Astrocyte (in vitro differentiated cells and primary cell): ENCODE measurements around the gene ADIPOR2. TPM values are rescaled to one million over a fixed set of nuclear protein-coding genes. Genes with fewer than 3 reads are reported as not detected.
"Not testable (repeated sequence)": the region's sequence is repeated elsewhere in the genome, so short reads cannot be mapped to it uniquely, and the experiment has no call there.

Experiments used
- DNase-seq: peaks from one replicate; pipeline ENCODE4 v3.0.0-alpha.2; 2010; ENCODE audit warnings: low read depth
- FAIRE-seq: peaks from 2 replicates; lab custom pipeline; 2011; peaks lifted over from hg19 to GRCh38; lab: Jason Lieb, UNC
- H2AFZ ChIP-seq: 2 replicates; pipeline ENCODE4 v1.6.0; 2012; ENCODE audit warnings: low read depth, low read length, inconsistent platforms
- H3K27ac ChIP-seq: 2 replicates; pipeline ENCODE4 v1.5.1; 2011; ENCODE audit warnings: low read depth, low read length, inconsistent platforms
- H3K27me3 ChIP-seq: 2 replicates; pipeline ENCODE4 v1.6.0; 2011; ENCODE audit warnings: low read length, inconsistent platforms; ENCODE audit not compliant: insufficient read depth
- H3K36me3 ChIP-seq: 2 replicates; pipeline ENCODE4 v1.5.1; 2011; ENCODE audit warnings: low read length, inconsistent platforms; ENCODE audit not compliant: insufficient read depth
- H3K4me1 ChIP-seq: 2 replicates; pipeline ENCODE4 v1.5.1; 2011; ENCODE audit warnings: low read length, inconsistent platforms; ENCODE audit not compliant: insufficient read depth
- H3K4me2 ChIP-seq: 2 replicates; pipeline ENCODE4 v1.6.0; 2012; ENCODE audit warnings: low read length, inconsistent platforms
- H3K4me3 ChIP-seq: 2 replicates; pipeline ENCODE4 v1.5.1; 2011; ENCODE audit warnings: low read depth, mild to moderate bottlenecking, low read length, inconsistent platforms; ENCODE audit not compliant: insufficient read depth
- H3K79me2 ChIP-seq: 2 replicates; pipeline ENCODE4 v1.6.0; 2012; ENCODE audit warnings: mild to moderate bottlenecking, low read length, inconsistent platforms; ENCODE audit not compliant: insufficient read depth
- H3K9ac ChIP-seq: 2 replicates; pipeline ENCODE4 v1.6.0; 2012; ENCODE audit warnings: mild to moderate bottlenecking, low read length, inconsistent platforms
- H3K9me3 ChIP-seq: 2 replicates; pipeline ENCODE4 v1.5.1; 2012; ENCODE audit warnings: low read depth, mild to moderate bottlenecking, low read length, inconsistent platforms; ENCODE audit not compliant: insufficient read depth
- H4K20me1 ChIP-seq: 2 replicates; pipeline ENCODE4 v1.6.0; 2012; ENCODE audit warnings: low read length, inconsistent platforms; ENCODE audit not compliant: insufficient read depth
- H3K27ac Mint-ChIP-seq: one replicate; pipeline ENCODE4 v1.8.0; 2021; ENCODE audit warnings: mild to moderate bottlenecking, mixed read lengths; ENCODE audit not compliant: unreplicated experiment
- H3K27me3 Mint-ChIP-seq: one replicate; pipeline ENCODE4 v1.8.0; 2021; ENCODE audit warnings: low read depth, mixed read lengths; ENCODE audit not compliant: unreplicated experiment
- H3K36me3 Mint-ChIP-seq: one replicate; pipeline ENCODE4 v1.8.0; 2021; ENCODE audit warnings: low read depth, mixed read lengths; ENCODE audit not compliant: unreplicated experiment
- H3K4me1 Mint-ChIP-seq: one replicate; pipeline ENCODE4 v1.8.0; 2021; ENCODE audit warnings: low read depth, mixed read lengths; ENCODE audit not compliant: unreplicated experiment
- H3K4me3 Mint-ChIP-seq: one replicate; pipeline ENCODE4 v1.8.0; 2021; ENCODE audit warnings: mild to moderate bottlenecking, moderate library complexity, mixed read lengths; ENCODE audit not compliant: unreplicated experiment
- H3K9me3 Mint-ChIP-seq: one replicate; pipeline ENCODE4 v1.8.0; 2021; ENCODE audit warnings: mild to moderate bottlenecking, mixed read lengths; ENCODE audit not compliant: unreplicated experiment
- total RNA-seq: library from RNA; stranded (reverse); gene quantifications from 2 replicates; pipeline ENCODE4 v1.2.1, GENCODE V29; 2021

The ADIPOR2 gene
- total RNA-seq, 1 donor from 2014 or later, result 56.6 TPM

DNA sequence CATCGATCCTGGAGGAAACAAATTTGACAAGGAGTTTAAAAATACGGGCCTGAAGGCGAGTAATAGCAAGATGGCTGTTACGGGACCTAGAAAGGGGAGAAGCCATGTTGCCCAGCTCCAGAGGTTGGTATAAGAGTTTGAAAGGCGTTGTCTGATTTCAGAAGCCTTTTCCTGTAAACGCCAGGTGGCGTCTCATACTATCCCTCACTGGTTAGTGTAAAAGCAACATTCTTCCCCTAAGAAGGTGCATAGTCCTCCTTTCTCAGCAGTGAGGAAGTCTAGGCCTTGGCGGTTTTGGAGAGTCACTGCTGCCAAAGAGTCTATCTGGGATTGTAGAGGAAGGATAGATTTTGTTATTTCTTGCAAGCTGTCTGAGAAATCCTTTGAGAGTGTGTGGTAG, 20.0 kb downstream of the ADIPOR2 start:
- H3K4me3 ChIP-seq, H3K4me3 Mint-ChIP-seq, H3K27ac Mint-ChIP-seq, H3K9me3 ChIP-seq, H3K36me3 ChIP-seq, H3K27ac ChIP-seq, H3K4me1 ChIP-seq, DNase-seq, H2AFZ ChIP-seq, H3K27me3 Mint-ChIP-seq, H3K4me2 ChIP-seq, H3K4me1 Mint-ChIP-seq, H3K27me3 ChIP-seq, H3K9ac ChIP-seq, FAIRE-seq, H3K9me3 Mint-ChIP-seq: not testable (repeated sequence)
- H3K79me2 ChIP-seq, result peaks cover 91% of the 10 kb centered on the region
- H3K36me3 Mint-ChIP-seq, result peaks cover 21% of the 10 kb centered on the region
- peaks cover 84% of the 10 kb centered on the region for H4K20me1 ChIP-seq

DNA sequence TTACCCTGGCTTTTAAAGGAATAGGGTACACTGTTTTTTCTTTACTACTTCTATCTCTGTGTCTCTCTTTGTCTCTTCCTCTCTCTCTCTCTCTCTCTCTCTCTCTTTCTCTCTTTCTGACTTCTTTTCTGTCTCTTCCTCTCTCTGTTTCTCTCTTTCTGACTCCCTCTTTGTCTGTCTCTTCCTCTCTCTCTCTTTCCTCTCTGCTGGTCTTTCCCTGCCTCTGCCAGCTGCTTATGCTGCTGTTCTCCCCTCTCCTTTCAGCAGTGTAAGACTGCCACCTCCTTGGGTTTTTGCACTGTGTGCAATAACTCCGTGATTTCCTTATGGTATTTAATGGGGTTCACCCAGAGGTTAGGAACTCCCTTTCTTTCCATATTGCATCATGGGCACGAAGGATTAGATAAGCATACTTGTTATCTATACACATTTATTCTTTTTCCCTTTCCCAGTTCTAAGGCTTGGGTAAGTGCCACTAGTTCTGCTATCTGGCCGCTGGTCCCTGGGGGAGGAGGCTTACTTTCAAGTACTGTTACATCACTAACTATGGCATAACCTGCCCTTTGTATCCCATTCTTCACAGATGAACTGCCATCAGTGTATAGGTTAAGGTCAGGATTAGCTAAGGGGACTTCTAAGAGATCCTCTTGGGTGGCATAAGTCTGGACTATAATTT, 20.8 kb downstream of the ADIPOR2 start:
- H3K9me3 Mint-ChIP-seq, H3K27ac ChIP-seq, H3K4me3 ChIP-seq, H3K4me1 Mint-ChIP-seq, H3K27me3 Mint-ChIP-seq, FAIRE-seq, H3K4me3 Mint-ChIP-seq, H2AFZ ChIP-seq, H3K27me3 ChIP-seq, H3K4me1 ChIP-seq, H3K9ac ChIP-seq, H3K9me3 ChIP-seq, H3K4me2 ChIP-seq, H3K36me3 ChIP-seq: not testable (repeated sequence)
- Mint-ChIP-seq H3K27ac (peak overlapping the region; percentile 11), H3K36me3 (peaks cover 23% of the 10 kb centered on the region)
- Histone ChIP-seq H4K20me1 (peaks cover 87% of the 10 kb centered on the region), H3K79me2 (peaks cover 91% of the 10 kb centered on the region)
- DNase-seq, result peak; percentile 60

DNA sequence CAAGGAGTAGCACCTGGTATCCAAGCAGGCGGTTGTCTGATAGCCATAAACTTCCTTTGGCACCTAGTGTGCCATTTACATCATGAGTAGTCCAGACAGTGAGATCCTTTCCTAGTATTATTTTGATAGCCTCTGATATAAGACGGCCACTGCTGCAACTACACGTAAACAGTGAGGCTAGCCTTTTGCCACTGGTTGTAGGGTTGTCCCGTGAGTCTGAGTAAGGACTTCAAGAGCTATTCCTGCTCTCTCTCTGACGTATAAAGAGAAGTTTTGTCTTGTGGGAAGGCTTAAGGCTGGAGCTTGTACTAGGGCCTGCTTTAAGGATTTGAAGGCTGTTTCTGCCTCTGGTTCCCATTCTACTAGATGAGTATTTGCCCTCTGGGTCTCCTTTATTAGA, 21.4 kb downstream of the ADIPOR2 start:
- H2AFZ ChIP-seq, H3K4me1 Mint-ChIP-seq, H3K4me2 ChIP-seq, H3K9ac ChIP-seq, H3K4me3 Mint-ChIP-seq, FAIRE-seq, H3K36me3 ChIP-seq, H3K4me1 ChIP-seq, H3K4me3 ChIP-seq, H3K9me3 Mint-ChIP-seq, H3K27me3 ChIP-seq, DNase-seq, H3K27ac ChIP-seq, H3K27me3 Mint-ChIP-seq, H3K27ac Mint-ChIP-seq, H3K9me3 ChIP-seq: not testable (repeated sequence)
- H4K20me1 ChIP-seq, result peaks cover 89% of the 10 kb centered on the region
- H3K36me3 Mint-ChIP-seq, result peaks cover 19% of the 10 kb centered on the region
- H3K79me2 ChIP-seq, result peaks cover 90% of the 10 kb centered on the region

- not testable (repeated sequence) for H3K36me3 ChIP-seq, H3K27me3 ChIP-seq, H3K4me2 ChIP-seq, H3K27ac ChIP-seq, H3K9ac ChIP-seq, H3K9me3 ChIP-seq, H3K9me3 Mint-ChIP-seq, H3K27ac Mint-ChIP-seq, H3K4me3 ChIP-seq, H3K4me1 ChIP-seq, FAIRE-seq, H3K4me1 Mint-ChIP-seq, H3K4me3 Mint-ChIP-seq, DNase-seq, H3K27me3 Mint-ChIP-seq, H2AFZ ChIP-seq
- Histone ChIP-seq H4K20me1 (peaks cover 94% of the 10 kb centered on the region), H3K79me2 (peaks cover 90% of the 10 kb centered on the region)
- peaks cover 19% of the 10 kb centered on the region for H3K36me3 Mint-ChIP-seq
Observed at GRCh38 chr12:1712852-1713251, 22.0 kb downstream of the ADIPOR2 start.

DNA sequence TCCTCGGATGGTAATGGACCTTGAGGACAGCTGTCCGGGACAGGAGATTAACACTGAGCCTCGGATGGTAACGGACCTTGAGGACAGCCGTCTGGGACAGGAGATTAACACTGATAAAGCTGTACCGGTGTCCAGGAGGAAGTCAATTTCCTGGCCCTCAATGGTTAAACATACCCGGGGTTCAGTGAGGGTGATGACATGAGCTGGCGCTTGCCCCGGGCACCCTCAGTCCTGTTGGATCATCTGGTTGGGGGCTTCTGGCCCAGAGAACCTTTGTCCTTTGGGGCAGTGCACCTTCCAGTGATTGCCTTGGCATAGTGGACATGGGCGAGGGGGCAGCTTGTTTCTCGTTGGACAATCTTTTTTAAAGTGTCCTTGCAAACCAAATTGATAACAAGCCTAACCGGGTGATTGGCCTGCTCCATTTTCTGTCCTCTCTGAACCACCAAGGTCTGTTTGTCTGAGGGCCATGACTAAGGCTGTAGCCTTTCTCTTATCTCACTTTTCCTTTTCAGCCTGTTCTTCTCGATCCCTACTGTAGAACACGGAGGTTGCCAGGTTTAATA, 23.0 kb downstream of the ADIPOR2 start:
- not testable (repeated sequence) for FAIRE-seq, H3K4me1 ChIP-seq, H3K4me3 Mint-ChIP-seq, H3K36me3 ChIP-seq, H3K9me3 ChIP-seq, H3K4me3 ChIP-seq, H3K27me3 Mint-ChIP-seq, H3K27ac Mint-ChIP-seq, H3K27me3 ChIP-seq, H3K4me1 Mint-ChIP-seq, H3K9ac ChIP-seq, H3K4me2 ChIP-seq, H3K27ac ChIP-seq, DNase-seq, H2AFZ ChIP-seq, H3K9me3 Mint-ChIP-seq
- H4K20me1 ChIP-seq, result peaks cover 96% of the 10 kb centered on the region
- H3K36me3 Mint-ChIP-seq, result peaks cover 19% of the 10 kb centered on the region
- H3K79me2 ChIP-seq, result peaks cover 90% of the 10 kb centered on the region

DNA sequence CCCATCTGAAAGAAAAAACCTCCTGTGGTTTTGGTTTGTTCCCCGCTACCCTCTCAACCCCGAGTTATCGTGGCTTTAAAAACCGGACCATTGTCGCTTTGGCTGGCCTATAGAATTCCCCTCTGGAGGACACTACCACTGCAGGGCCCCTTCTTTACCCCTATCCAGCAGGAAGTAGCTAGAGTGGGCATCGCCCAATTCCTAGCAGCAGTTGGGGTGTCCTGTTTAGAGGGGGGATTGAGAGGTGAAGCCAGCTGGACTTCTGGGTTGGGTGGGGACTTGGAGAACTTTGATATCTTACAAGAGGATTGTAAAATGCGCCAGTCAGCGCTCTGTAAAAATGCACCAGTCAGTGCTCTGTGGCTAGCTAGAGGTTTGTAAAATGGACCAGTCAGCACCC, 24.6 kb downstream of the ADIPOR2 start:
- H3K9me3 ChIP-seq, H3K36me3 ChIP-seq, H2AFZ ChIP-seq, H3K4me3 Mint-ChIP-seq, H3K4me1 ChIP-seq, H3K9ac ChIP-seq, H3K4me1 Mint-ChIP-seq, H3K4me3 ChIP-seq, H3K9me3 Mint-ChIP-seq, H3K27me3 Mint-ChIP-seq, H3K27ac ChIP-seq, H3K4me2 ChIP-seq, DNase-seq, FAIRE-seq, H3K27me3 ChIP-seq, H3K27ac Mint-ChIP-seq: not testable (repeated sequence)
- Histone ChIP-seq H4K20me1 (peaks cover 97% of the 10 kb centered on the region), H3K79me2 (peaks cover 88% of the 10 kb centered on the region)
- peaks cover 19% of the 10 kb centered on the region for H3K36me3 Mint-ChIP-seq
